ENCODE results near the gene SH3BP5L. TPM values are rescaled to one million over a fixed set of nuclear protein-coding genes. Genes with fewer than 3 reads are reported as not detected.

SH3BP5L gene
- total RNA-seq, 2 donors from 2014 or later: 13.7 to 14.8 TPM

- Histone ChIP-seq H3K9me3 (no peaks in the 10 kb centered on the region), H3K4me3 (no peak overlapping the region), H3K36me3 (replicated peaks in 1 of 2; ENCODE audit: insufficient read depth in 1 of 2, low read depth in 2 of 2) (peaks cover 0 to 8% of the 10 kb centered on the region in 2 donors), H3K4me1 (peaks cover 50% of the 10 kb centered on the region), H3K27me3 (no peaks in the 10 kb centered on the region), H3K27ac (no peak overlapping the region)
- intact Hi-C loops (cut with DNase I): no loop called here
- 57 to 61% methylated on average over 10 to 12 of the region's 12 CpGs for WGBS, 2 donors
- DNase-seq (peak in 3 of 4 donors; percentile 21 to 44 (median 43)), ATAC-seq (no peak)
- TF ChIP-seq CTCF (IDR thresholded peaks at IDR 0.05): peak in 6 of 7 experiments; percentile 13 to 41 (median 34)
- TF ChIP-seq POLR2A (IDR thresholded peaks at IDR 0.05): no peak
Observed at GRCh38 chr1:248841702-248842395, 16.1 kb upstream of the SH3BP5L start.

GRCh38 chr1:248840946-248841345 lies 15.2 kb upstream of the SH3BP5L start:
- Histone ChIP-seq H3K36me3 (replicated peaks in 1 of 2; ENCODE audit: insufficient read depth in 1 of 2, low read depth in 2 of 2) (peaks cover 0 to 4% of the 10 kb centered on the region in 2 donors), H3K4me1 (peaks cover 51% of the 10 kb centered on the region), H3K4me3 (no peak overlapping the region), H3K27ac (no peak overlapping the region), H3K27me3 (no peaks in the 10 kb centered on the region), H3K9me3 (no peaks in the 10 kb centered on the region)
- intact Hi-C loops (cut with DNase I): no loop called here
- DNase-seq (no peak), ATAC-seq (no peak)
- no peak for TF ChIP-seq CTCF (IDR thresholded peaks at IDR 0.05)
- no peak for TF ChIP-seq POLR2A (IDR thresholded peaks at IDR 0.05)
- 87 to 88% methylated on average over 4 of the region's 4 CpGs for WGBS, 2 donors

GRCh38 chr1:248839168-248839555 lies 13.4 kb upstream of the SH3BP5L start:
- Histone ChIP-seq H3K4me1 (peaks cover 51% of the 10 kb centered on the region), H3K4me3 (peak overlapping the region; percentile 46 to 71), H3K27ac (peak overlapping the region; percentile 94 to 100 (median 100)), H3K27me3 (no peaks in the 10 kb centered on the region), H3K36me3 (replicated peaks in 1 of 2; ENCODE audit: insufficient read depth in 1 of 2, low read depth in 2 of 2) (no peaks in the 10 kb centered on the region), H3K9me3 (no peaks in the 10 kb centered on the region)
- intact Hi-C loops (cut with DNase I): no loop called here
- WGBS, 2 donors: 1 to 7% methylated on average over 10 of the region's 10 CpGs
- no peak for ATAC-seq
- no peak for TF ChIP-seq CTCF (IDR thresholded peaks at IDR 0.05)
- TF ChIP-seq POLR2A (IDR thresholded peaks at IDR 0.05): no peak
- no peak for DNase-seq

- Histone ChIP-seq H3K36me3 (replicated peaks in 1 of 2; ENCODE audit: insufficient read depth in 1 of 2, low read depth in 2 of 2) (no peaks in the 10 kb centered on the region), H3K4me3 (peak overlapping the region; percentile 46 to 71), H3K27me3 (no peaks in the 10 kb centered on the region), H3K4me1 (peaks cover 51% of the 10 kb centered on the region), H3K9me3 (no peaks in the 10 kb centered on the region), H3K27ac (peak overlapping the region; percentile 94 to 100 (median 100))
- WGBS, 2 donors: 0 to 1% methylated on average over 7 to 81 of the region's 82 CpGs
- DNase-seq: peak; percentile 90 to 94 (median 92)
- intact Hi-C loops (cut with DNase I): no loop called here
- TF ChIP-seq POLR2A (IDR thresholded peaks at IDR 0.05) (peak; percentile 87 to 94 (median 93)), CTCF (IDR thresholded peaks at IDR 0.05) (no peak)
- ATAC-seq: peak; percentile 81
Observed at GRCh38 chr1:248838357-248839167, 12.8 kb upstream of the SH3BP5L start.
